GM18861 (cell line): ENCODE results near the gene SLC37A2.
"Not testable (repeated sequence)": the region's sequence is repeated elsewhere in the genome, so short reads cannot be mapped to it uniquely, and the experiment has no call there.

Source experiments
- ATAC-seq: cut with Tn5 transposase; IDR thresholded peaks from one replicate; pipeline ENCODE4 v1.9.1; 2021; ENCODE audit not compliant: unreplicated experiment

SLC37A2 gene

DNA sequence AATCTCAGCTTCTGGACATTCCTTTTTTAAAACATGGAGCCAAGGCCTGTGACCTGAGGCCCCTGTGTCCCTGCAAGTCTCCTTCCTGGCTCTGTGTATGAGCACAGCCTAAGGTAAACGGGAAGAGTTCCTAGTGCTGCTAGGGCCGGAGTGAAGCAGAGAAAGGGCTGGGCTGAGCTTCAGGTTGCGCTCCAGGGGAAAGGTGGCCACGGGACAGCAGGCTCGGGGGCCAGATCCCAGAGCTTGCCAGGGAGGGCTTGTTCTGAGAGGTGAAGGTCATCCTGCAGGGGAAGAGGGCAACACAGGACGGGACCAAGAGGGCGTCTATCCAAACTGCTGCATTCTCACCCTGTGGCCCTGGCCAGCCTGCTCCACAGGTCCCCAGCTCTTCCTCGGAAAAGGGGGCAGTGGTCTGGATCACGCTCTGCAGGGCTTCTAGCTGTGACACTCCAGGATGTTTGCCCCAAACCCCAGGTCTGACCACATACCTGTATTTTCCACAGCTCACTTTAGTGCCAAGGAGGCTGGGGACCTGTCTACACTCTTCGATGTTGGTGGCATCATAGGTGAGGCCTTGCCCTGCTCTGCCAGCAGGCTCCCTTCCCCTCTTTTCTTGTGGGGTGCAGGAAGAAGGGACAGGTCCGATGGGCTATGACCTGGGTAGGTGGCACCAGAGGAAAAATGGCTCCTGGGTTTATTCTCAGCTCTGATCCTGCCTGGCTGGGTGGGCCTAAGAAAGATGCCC is 20.4 kb downstream of the SLC37A2 start:
- no peak for ATAC-seq

DNA sequence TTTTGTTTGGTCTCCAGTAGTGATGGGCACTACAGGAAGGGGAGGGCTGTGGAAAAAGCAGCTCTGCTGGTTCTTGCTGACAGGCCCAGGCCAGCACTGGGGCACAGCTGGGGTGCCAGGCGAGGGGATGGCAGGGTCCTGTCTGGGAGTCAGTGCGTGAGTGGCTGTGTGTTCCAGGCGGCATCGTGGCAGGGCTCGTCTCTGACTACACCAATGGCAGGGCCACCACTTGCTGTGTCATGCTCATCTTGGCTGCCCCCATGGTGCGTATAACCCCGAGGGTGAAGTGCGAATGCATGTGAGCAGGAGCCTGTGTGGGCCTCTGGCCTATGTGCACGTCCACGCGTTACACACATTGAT is 20.9 kb downstream of the SLC37A2 start:
- no peak for ATAC-seq

GRCh38 chr11:125084761-125085231 is 21.7 kb downstream of the SLC37A2 start:
- ATAC-seq: no peak

DNA sequence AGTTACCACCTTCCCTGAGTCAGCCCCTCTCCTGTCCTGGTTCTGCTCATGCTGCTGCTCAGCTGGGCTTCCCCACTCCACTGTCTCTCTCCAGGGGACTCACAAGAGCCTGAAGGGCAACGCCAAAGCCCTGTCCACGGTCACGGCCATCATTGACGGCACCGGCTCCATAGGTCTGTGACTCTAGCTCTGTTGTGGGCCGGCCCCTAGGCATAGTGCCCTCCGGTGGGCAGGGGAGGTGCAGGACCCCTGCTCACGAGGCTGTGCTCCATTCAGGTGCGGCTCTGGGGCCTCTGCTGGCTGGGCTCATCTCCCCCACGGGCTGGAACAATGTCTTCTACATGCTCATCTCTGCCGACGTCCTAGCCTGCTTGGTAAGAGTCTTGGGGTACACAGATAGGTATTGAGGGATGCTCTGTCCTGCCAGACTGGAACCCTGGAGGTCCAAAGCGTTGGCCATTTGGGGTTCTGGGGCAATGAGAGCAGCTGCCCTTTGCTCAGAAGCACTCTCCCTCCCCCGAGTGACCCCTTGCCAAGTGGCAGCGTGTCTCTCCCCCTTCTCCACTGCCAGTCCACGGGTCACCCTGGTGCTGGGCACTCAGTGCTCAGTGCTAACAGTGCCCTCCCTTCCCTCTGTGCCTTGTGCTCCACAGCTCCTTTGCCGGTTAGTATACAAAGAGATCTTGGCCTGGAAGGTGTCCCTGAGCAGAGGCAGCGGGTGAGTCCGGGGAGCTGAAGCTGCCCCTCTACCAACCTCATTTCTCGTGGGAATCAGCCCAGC is 22.4 kb downstream of the SLC37A2 start:
- ATAC-seq: no peak

- ATAC-seq: no peak
Observed at GRCh38 chr11:125086633-125087296, 23.7 kb downstream of the SLC37A2 start.

DNA sequence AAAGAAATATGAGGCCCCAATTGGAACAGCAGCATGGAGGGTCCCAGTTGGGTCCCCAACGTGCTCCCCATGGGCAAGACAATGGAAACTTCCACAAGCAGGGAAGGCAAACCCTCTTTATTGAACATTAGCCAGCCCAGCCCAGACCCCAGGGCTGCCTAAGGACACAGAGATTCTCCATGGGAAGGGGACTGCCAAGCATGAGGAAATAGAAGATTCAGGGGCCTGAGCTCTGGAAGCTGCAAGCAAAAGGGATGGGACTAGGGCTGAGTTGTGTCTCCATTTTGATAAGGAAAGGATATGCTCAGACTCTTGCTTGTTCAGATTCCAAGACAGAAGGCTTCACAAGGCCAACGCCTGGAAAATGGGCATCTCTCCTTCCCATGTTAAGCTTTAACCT is 25.0 kb downstream of the SLC37A2 start:
- no peak for ATAC-seq

DNA sequence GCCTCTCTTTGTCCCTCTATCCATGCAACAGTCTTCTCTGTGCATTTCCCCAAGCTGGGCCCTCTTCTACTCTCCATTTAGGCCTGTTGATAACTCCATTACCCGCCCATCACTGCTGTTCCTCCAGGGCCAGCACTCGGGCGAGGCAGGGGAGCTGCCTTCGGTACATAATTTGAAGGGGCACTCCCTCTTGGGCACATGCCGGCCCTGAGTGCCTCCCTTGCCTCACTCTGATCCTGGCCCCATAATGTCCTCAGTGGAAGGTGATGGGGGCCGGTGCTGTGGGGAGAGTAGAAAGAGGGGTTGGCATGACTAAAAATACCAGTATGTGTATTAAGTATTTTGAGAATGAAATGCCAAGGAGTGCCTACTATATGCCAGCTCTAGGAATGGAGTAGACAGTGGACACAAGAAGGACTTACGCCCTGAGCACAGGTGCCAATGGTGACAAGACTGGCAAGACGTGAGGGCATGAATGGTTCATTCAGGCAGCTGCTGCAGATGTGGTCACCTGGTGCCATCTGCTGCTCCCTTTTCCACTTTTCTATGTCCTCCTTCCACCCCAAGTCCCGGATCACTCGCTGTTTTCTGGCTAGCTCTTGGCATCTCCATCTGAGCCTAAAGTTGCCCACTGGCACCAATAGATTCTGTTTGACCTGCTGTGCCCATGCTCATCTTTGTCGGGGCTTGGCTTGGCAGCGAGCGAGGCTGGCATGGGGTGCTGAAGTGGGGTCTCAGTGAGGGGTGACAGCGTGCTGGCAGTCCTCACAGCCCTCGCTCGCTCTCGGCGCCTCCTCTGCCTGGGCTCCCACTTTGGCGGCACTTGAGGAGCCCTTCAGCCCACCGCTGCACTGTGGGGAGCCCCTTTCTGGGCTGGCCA is 25.7 kb downstream of the SLC37A2 start:
- ATAC-seq: no peak

DNA sequence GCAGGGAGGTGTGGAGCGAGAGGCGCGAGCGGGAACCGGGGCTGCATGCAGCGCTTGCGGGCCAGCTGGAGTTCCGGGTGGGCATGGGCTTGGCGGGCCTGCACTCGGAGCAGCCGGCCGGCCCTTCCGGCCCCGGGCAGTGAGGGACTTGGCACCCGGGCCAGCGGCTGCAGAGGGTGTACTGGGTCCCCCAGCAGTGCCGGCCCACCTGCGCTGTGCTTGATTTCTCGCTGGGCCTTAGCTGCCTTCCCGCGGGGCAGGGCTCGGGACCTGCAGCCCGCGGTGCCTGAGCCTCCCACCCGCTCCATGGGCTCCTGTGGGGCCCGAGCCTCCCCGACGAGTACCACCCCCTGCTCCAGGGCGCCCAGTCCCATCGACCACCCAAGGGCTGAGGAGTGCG is 26.4 kb downstream of the SLC37A2 start:
- ATAC-seq: not testable (repeated sequence)

GRCh38 chr11:125090151-125090550 is 27.0 kb downstream of the SLC37A2 start:
- ATAC-seq: not testable (repeated sequence)

- ATAC-seq: no peak
Observed at GRCh38 chr11:125090816-125091215, 27.7 kb downstream of the SLC37A2 start.

- ATAC-seq: no peak
Observed at GRCh38 chr11:125091247-125091876, 28.3 kb downstream of the SLC37A2 start.

DNA sequence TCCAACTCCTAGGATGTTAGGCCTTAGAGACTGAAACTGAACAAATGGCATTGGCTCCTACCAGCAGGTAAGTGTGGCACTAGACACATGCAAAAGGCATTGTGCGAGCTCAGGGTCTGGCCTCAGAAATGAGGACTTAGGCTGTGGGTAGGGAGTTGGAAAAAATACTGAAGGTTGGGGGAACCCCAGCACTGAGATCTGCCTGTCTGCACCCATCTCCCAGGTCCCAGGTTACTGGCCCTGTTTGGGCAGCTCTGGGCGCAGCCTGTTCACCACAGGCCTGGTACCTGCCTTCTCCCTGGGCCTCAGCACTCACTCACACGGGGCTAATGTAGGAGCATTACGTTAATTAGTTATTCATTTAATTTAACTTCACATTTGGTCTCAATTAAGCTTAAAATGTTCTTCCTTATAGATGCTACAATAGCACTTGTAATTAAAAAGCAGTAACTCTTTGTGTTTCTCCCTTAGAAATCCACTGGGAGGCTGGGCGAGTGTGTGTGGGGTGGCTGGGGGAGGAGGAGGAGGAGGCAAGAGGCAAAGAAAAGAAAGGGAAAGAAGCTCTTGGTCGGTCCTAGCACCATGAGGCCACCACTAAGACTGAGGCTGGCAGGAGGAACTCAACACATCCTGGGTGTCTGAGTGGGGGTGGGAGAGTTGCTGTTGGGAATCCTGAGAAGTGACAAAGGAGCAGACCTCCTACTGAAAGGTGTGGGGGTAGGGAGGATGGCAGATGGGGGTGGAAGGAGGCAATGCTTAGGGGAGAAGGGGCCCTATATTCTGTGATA is 29.0 kb downstream of the SLC37A2 start:
- ATAC-seq: no peak

- ATAC-seq: no peak
Observed at GRCh38 chr11:125092669-125093068, 29.6 kb downstream of the SLC37A2 start.

DNA sequence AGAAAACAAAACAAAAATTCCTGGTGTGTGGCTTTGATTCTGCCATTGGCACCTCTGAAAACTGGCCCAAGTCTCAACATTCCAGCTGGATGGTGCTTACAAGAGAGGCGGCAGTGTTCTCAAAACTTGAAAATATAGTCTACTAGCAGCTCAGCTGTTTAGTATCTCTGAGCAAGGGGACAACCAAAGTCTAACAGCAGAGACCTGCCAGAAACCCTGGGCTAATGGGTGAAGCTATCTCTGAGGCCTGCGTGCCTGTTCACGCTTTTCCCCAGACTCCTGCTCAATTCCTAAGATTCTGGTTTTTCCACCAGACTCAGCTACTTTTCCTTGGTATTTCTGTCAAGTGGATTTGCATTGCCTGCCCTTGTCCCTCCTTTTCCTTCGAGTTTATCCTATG is 30.4 kb downstream of the SLC37A2 start:
- ATAC-seq: no peak

GRCh38 chr11:125094731-125095130 is 31.6 kb downstream of the SLC37A2 start:
- ATAC-seq: no peak

GRCh38 chr11:125100136-125100535 is 37.0 kb downstream of the SLC37A2 start:
- ATAC-seq: no peak

DNA sequence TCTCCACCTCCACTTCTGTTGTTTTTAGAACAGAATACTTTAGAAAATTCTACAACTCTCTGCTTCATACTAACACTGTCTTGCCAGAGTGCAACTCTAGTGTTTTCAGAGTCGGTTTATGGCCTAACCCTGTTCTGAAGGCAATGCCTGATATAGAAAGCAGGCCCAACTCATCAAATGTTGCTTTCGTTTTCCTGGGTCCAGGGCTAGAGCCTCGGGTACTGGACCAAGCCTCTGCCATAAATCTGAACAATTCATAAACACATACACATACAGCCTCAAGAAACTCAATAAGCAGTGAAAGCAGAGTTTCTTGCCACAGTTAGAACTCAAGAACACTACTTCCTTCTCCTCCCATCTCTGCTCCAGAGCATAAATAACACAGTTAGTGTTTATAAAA is 38.5 kb downstream of the SLC37A2 start:
- no peak for ATAC-seq

GRCh38 chr11:125102025-125102424 is 38.9 kb downstream of the SLC37A2 start:
- ATAC-seq: no peak

DNA sequence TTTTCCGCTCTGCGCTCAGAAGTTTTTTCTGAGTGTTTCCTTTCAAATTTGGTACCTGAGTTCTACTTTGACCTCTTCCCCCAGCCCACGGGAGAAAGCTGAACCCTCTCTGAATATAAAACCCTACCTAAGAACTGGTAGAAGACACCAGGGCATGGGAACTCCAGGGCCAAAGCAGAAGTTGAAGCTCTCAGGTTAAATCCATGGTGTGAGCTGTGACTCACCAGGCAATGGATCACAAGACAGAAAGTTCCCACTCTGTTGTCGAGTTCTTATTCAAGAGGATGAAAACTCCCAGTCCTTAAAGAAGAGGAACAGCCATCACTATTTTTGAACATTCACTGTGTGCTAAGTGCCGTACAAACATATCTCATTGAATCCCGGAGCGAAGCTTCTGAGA is 39.4 kb downstream of the SLC37A2 start:
- no peak for ATAC-seq

DNA sequence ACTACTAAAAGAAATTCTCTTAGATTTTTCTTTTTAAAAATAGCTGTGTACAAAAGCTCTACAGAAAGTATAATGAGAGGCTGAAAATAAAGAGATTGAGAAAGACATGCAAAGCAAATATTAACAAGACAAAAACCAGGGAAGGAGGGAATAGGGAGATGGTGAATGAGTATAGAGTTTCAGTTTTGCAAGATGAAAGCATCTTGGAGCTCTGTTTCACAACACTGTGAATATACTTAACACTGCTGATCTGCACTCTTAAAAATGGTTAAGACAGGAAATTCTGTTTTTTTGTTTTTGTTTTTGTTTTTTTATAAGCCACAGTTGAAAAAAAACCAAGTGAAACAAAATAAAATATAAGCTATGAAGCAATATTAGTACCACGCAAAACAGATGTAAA is 42.8 kb downstream of the SLC37A2 start:
- ATAC-seq: no peak
